Fibroblast of mammary gland (primary cell): ENCODE measurements around the gene CR2.

ENCODE experiments used
- DNase-seq: peaks from one replicate; pipeline ENCODE4 v3.0.0-alpha.2; 2010; ENCODE audit warnings: low read depth
- H3K4me3 ChIP-seq: 2 replicates; pipeline ENCODE4 v1.5.1; 2011; ENCODE audit warnings: low read depth, mild to moderate bottlenecking, low read length, moderate library complexity; ENCODE audit not compliant: control insufficient read depth
- TF ChIP-seq, protein P1 (sequence below): conservative IDR thresholded peaks from 2 replicates; pipeline ENCODE4 v1.5.1; 2011; ENCODE audit warnings: low read depth, low read length, inconsistent platforms; ENCODE audit not compliant: control insufficient read depth, insufficient read depth

CR2 gene

DNA sequence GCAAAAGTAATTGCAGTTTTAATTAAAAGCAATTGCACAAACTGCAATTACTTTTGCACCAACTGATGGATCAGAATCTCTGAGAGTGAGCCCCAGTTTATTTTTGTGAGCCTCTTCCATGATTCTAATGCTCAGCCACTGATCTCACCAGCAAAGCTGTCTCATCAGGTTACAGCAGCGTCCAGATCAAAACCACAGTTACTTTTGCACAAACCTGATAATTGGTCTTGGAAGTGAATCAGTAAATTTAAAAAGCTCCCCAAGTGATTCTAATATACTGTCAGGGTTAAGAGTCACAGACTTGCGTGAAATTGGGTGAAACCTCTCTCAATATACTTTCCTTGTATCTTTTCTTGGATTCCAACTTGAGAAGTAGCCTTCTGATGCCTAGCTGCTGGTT, 13.5 kb upstream of the CR2 start:
- H3K4me3 ChIP-seq, result no peak overlapping the region
- no peak for DNase-seq
- TF ChIP-seq, protein P1, sequence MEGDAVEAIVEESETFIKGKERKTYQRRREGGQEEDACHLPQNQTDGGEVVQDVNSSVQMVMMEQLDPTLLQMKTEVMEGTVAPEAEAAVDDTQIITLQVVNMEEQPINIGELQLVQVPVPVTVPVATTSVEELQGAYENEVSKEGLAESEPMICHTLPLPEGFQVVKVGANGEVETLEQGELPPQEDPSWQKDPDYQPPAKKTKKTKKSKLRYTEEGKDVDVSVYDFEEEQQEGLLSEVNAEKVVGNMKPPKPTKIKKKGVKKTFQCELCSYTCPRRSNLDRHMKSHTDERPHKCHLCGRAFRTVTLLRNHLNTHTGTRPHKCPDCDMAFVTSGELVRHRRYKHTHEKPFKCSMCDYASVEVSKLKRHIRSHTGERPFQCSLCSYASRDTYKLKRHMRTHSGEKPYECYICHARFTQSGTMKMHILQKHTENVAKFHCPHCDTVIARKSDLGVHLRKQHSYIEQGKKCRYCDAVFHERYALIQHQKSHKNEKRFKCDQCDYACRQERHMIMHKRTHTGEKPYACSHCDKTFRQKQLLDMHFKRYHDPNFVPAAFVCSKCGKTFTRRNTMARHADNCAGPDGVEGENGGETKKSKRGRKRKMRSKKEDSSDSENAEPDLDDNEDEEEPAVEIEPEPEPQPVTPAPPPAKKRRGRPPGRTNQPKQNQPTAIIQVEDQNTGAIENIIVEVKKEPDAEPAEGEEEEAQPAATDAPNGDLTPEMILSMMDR, result no peak

DNA sequence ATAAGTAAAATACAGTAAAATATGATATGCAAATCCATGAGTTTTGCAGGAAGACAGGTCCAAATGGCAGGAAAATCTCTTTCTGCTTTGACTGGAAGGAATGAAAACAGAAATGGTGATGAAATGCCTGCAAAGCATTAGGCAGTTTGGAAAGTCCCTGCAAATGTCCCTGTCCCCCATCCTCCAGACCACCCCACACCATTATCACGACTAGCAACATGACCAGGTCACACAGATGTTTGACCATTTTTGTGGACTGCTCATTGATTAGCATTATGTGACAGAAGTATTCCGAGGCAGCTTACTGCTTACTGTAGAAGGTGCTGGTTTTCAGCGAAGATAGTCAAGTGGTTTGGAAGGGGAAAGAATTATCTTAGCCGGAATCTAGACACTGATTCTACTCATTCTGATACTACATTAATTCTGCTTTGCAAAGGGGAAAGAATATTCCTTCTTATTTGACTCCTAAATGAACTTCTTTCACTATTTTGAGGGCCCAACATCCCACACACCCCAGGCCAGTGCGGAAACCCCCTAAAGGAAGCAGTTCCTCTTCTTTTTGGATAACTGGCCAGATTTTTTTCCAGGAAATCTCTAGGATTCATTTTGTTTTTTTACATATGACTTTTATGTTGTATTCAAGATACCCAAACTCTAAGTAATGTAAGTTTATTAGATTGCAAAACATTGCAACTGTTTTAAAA, 9.5 kb upstream of the CR2 start:
- TF ChIP-seq, protein P1, result no peak
- DNase-seq, result no peak
- no peak overlapping the region for H3K4me3 ChIP-seq

DNA sequence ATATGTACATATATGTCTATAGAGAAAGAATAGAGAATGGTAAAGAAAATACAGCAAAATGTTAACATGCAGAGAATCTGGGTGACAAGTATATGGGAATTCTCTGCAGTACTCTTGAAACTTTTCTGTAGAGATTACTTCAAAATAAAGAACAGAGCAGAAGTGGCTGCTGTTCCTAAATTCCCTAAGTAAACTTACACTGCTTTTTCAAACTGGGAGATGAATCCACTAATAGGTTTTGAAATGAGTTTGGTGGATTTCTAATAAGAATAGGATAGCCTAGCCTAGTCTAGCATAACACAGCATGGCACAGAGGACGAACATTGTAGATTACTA, 450 bp upstream of the CR2 start:
- TF ChIP-seq, protein P1, result no peak
- DNase-seq, result no peak
- no peak overlapping the region for H3K4me3 ChIP-seq

DNA sequence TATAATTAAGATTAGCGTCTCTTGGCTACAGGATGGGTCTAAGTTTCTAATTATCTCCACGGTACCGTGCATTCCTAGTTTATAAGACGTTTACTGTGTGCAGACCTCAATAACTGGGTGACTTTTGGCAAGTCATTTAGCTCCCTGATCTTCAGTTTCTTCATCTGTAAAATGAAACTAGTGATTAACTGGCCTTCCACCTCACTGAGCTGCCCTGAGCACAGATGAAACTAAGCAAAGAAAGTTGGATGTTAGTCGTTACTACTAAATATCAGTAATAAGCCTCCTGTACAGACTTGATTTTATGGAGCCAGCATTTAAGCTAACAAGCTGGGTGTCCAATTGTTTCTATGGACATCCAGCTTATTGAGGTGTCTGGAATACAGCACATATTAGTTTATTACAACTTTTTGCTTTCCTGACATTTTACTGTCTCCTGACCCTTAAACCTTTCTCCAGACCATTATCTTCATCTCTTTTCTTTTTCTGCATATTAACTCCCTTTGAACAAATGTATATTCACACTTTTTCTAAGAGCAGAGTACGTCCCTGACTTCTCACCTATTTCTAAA, 1.1 kb downstream of the CR2 start:
- H3K4me3 ChIP-seq, result no peak overlapping the region
- DNase-seq, result no peak
- TF ChIP-seq, protein P1, result no peak

DNA sequence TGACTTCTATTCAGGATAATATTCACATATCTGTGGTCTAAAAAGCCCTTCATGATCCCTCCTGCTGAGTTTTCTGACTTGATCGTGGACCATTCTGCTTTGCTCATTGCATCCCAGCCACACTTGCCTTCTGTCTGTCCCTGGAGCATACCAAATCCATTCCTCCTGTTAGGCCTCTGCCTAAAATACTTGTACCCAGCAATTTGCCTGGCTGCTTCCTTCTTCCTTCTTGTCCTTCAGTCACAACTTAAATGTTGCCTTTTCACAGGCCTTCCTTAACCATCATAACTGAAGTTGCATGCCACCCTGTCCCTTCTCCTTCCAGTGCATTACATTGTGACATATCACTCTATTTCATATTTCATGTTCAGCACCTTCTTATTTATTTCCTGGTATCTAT, 4.3 kb downstream of the CR2 start:
- DNase-seq, result no peak
- TF ChIP-seq, protein P1, result no peak
- H3K4me3 ChIP-seq, result no peak overlapping the region

DNA sequence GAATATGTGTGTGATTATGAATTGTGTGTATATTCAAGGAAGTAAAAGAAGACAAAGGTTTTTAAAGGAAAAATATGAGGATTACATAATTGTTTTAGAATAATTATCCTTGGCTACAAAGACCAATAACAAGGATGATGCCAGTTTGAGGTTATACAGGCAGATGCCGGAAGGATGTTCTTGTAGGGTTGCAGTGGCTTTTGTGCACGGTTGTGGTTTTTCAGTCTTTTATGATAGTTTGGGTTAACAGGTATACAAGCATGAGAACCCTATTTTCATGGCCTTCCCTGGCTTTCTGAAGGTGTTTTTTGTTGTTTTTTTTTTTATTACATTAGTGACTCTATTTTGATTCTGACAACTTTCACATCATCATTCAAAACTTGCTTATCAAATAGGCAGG, 4.9 kb downstream of the CR2 start:
- TF ChIP-seq, protein P1, result no peak
- H3K4me3 ChIP-seq, result no peak overlapping the region
- no peak for DNase-seq
